K562 (cell line): ENCODE data around the gene COL23A1. TPM values are rescaled to one million over a fixed set of nuclear protein-coding genes. Genes with fewer than 3 reads are reported as not detected.

Experiments
- CBX5 ChIP-seq: IDR thresholded peaks from 2 replicates; pipeline ENCODE4 v1.6.1; 2014; ENCODE audit warnings: low read depth, borderline replicate concordance
- L3MBTL2 ChIP-seq: fragments of 450-650 bp; IDR thresholded peaks from 2 replicates; pipeline ENCODE4 v1.6.1; 2016; ENCODE audit warnings: mild to moderate bottlenecking, moderate library complexity
- MGA ChIP-seq: fragments of 450-650 bp; IDR thresholded peaks from 2 replicates; pipeline ENCODE4 v1.6.1; 2016; ENCODE audit warnings: mild to moderate bottlenecking, moderate library complexity
- ZNF232 ChIP-seq: sonication (generic); formaldehyde crosslinking; IDR thresholded peaks from 2 replicates; pipeline ENCODE4 v1.8.0; 2022; ENCODE audit warnings: mild to moderate bottlenecking, missing genetic modification reagents
- polyA plus RNA-seq, 8 experiments: library from polyadenylated mRNA; depleted of rRNA in 4 of 8; stranded (reverse) in 5 of 8; unstranded in 3 of 8; fragments of >200 nt; fragmentation: Nextera tagmentation in 2 of 8; fragmentation: Illumina TruSeq in 1 of 8; extraction: Ambion mirVana in 2 of 8; extraction: Trizol in 1 of 8; gene quantifications; 2 replicates each; pipeline versions ENCODE4 v1.2.1 to v1.2.3, GENCODE V29; 2011 to 2014; ENCODE audit warnings: inconsistent platforms in 1 of 8, missing spikeins in 1 of 8
- total RNA-seq, 7 experiments: library from RNA; depleted of rRNA in 6 of 7; stranded (reverse); fragments of >200 nt in 6 of 7; fragmentation: Illumina TruSeq in 2 of 7; extraction: Trizol in 2 of 7; gene quantifications; 2 replicates each; pipeline versions ENCODE4 v1.2.1 to v1.2.3, GENCODE V29; 2011 to 2021; ENCODE audit warnings: low replicate concordance in 1 of 7

Gene COL23A1
- total and polyA plus RNA-seq, 9 of the 15 experiments (the other 6 are each of a cell fraction or from before 2014, with no cell fraction given) = 0.09 TPM; not detected in 8

DNA sequence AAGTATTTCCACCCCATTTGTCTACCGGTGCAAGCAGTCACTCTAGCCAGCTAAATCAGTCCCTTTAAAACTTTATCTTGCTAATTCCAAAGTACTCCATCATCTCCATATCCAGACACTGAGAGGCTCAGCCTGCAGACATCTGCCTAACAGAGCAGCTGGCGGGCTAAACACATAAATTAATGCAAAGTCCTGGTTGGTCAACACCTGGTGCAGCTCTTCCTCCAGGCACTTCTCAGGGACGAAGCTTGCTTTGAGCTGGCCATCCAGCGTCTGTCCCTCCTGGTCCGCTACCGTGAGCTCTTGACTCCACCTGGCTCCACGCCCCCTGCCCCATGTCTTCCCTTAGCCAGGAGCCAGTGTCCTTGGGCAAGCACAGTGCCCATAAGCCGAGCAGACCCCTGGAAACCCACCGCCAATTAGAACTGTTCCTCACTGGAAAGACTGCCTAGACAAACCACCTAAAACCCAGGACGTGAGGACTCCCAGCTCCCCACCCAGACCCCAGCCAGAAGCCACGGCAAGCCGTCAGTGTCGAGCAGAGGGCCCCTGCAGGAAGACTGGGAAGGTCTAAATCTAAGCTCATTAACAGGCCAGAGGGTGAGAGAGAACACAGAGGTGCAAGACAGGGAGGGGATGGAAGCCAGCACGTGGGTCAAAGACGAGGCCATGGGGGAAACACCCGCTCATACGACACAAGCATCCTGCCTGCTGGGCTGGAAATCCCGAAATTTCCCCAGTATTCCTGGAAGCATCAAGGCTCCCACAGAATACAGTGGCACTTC, 120.0 kb downstream of the COL23A1 start (continued):
- 0 out of 2 replicates have a peak, but pooled peaks have one; percentile 21 for TF ChIP-seq MGA
- 0 out of 2 replicates have a peak, but pooled peaks have one; percentile 32 for TF ChIP-seq L3MBTL2
- no peak for TF ChIP-seq ZNF232
- no peak for TF ChIP-seq CBX5
